HCT116 (cell line): ENCODE results near the gene TAF4B. TPM values are rescaled to one million over a fixed set of nuclear protein-coding genes. Genes with fewer than 3 reads are reported as not detected.

Experiments
- ATAC-seq: fragments of 200-7000 bp; cut with Tn5 transposase; 2 replicates; pipeline ENCODE4 v1.9.1; 2020; ENCODE audit warnings: mild to moderate bottlenecking, moderate library complexity
- BruUV-seq: library from RNA; stranded (reverse); fragments of 400-500 nt; replicated peaks from 2 replicates; lab custom pipeline; 2021; lab: Mats Ljungman, UMichigan
- CTCF ChIA-PET: fragments of 300-600 bp; sonication (Branson Sonifier 250); formaldehyde crosslinking; loops from one replicate; lab custom pipeline; 2021; ENCODE audit warnings: antibody characterized with exemption; lab: Charles Lee
- POLR2A ChIA-PET: fragments of 300-600, 350-600 bp; sonication (Branson Sonifier 250); formaldehyde crosslinking; loops from one replicate; lab custom pipeline; 2021; ENCODE audit warnings: antibody characterized with exemption; lab: Charles Lee
- RAD21 ChIA-PET, 2 experiments: fragments of 300-600 bp; sonication (Branson Sonifier 250); formaldehyde crosslinking; loops; one replicate each; lab custom pipeline; 2023; ENCODE audit warnings: low total read pairs in 2 of 2; ENCODE audit not compliant: uncharacterized antibody in 2 of 2, unreplicated experiment in 2 of 2, low non-redundant PET in 1 of 2; lab: Charles Lee
- DNase-seq: peaks from one replicate; pipeline ENCODE4 v3.0.0-alpha.2; 2010; ENCODE audit warnings: low read depth, low spot score
- H2AFZ ChIP-seq: fragments of 200-600 bp; shearing (Covaris generic), sonication (generic); 2 replicates; pipeline ENCODE4 v1.6.1; 2017; ENCODE audit warnings: low read depth, mixed run types, mixed read lengths, antibody characterized with exemption, low read length; ENCODE audit not compliant: poor library complexity, severe bottlenecking
- H3K27ac ChIP-seq: 2 replicates; pipeline ENCODE4 v1.5.1; 2012; ENCODE audit warnings: low read depth, low read length
- H3K27me3 ChIP-seq: fragments of 200-600 bp; sonication (generic); 2 replicates; pipeline ENCODE4 v1.6.1; 2016; ENCODE audit warnings: mixed run types, low read length, mixed read lengths; ENCODE audit not compliant: insufficient read depth
- H3K36me3 ChIP-seq, 2 experiments: fragments of 200-500 bp in 1 of 2; fragments of 200-600 bp in 1 of 2; sonication (Bioruptor generic) in 1 of 2; sonication (generic) in 1 of 2; 2 replicates each; pipeline versions ENCODE4 v1.5.1 to v1.6.1; 2014 to 2016; ENCODE audit warnings: low read length in 2 of 2, inconsistent platforms in 1 of 2, mixed read lengths in 1 of 2, mixed run types in 1 of 2; ENCODE audit not compliant: insufficient read depth in 2 of 2, control insufficient read depth in 1 of 2
- H3K4me1 ChIP-seq, 2 experiments: fragments of 200-600 bp in 1 of 2; sonication (generic) in 1 of 2; 2 replicates each; pipeline versions ENCODE4 v1.5.1 to v1.6.1; 2012 to 2017; ENCODE audit warnings: low read length in 2 of 2, inconsistent platforms in 1 of 2, mild to moderate bottlenecking in 1 of 2, mixed read lengths in 1 of 2, mixed run types in 1 of 2, moderate library complexity in 1 of 2; ENCODE audit not compliant: insufficient read depth in 2 of 2, control insufficient read depth in 1 of 2
- H3K4me2 ChIP-seq: fragments of 200-600 bp; sonication (generic); 2 replicates; pipeline ENCODE4 v1.6.1; 2017; ENCODE audit warnings: mixed run types, low read length, mixed read lengths
- H3K4me3 ChIP-seq, 2 experiments: fragments of 200-600 bp in 1 of 2; sonication (generic) in 1 of 2; replicated peaks in 1 of 2; 2 replicates each; pipeline ENCODE4 v1.5.1; 2011 to 2016; ENCODE audit warnings: low read length in 2 of 2, control low read depth in 1 of 2, low read depth in 1 of 2, mild to moderate bottlenecking in 1 of 2, mixed read lengths in 1 of 2, mixed run types in 1 of 2
- H3K79me2 ChIP-seq: fragments of 200-600 bp; sonication (generic); 2 replicates; pipeline ENCODE4 v1.6.1; 2017; ENCODE audit warnings: mild to moderate bottlenecking, mixed run types, low read length, moderate library complexity, mixed read lengths; ENCODE audit not compliant: insufficient read depth
- H3K9ac ChIP-seq: fragments of 200-600 bp; sonication (generic); 2 replicates; pipeline ENCODE4 v1.6.1; 2016; ENCODE audit warnings: low read length, mixed read lengths
- H3K9me2 ChIP-seq: fragments of 200-600 bp; sonication (generic), shearing (Covaris generic); 2 replicates; pipeline ENCODE4 v1.6.1; 2017; ENCODE audit warnings: mixed run types, mild to moderate bottlenecking, moderate library complexity; ENCODE audit not compliant: insufficient read depth
- H3K9me3 ChIP-seq, 2 experiments: fragments of 200-500 bp in 1 of 2; fragments of 200-600 bp in 1 of 2; sonication (Bioruptor generic) in 1 of 2; sonication (generic) in 1 of 2; 2 replicates each; pipeline ENCODE4 v1.6.1; 2014 to 2017; ENCODE audit warnings: low read length in 2 of 2, mixed read lengths in 2 of 2, inconsistent platforms in 1 of 2, low read depth in 1 of 2, mild to moderate bottlenecking in 1 of 2, mixed run types in 1 of 2, moderate library complexity in 1 of 2; ENCODE audit not compliant: control insufficient read depth in 1 of 2, insufficient read depth in 1 of 2
- H4K20me1 ChIP-seq: fragments of 200-600 bp; sonication (generic), shearing (Covaris generic); 2 replicates; pipeline ENCODE4 v1.6.1; 2017; ENCODE audit warnings: mixed run types, mild to moderate bottlenecking, moderate library complexity; ENCODE audit not compliant: insufficient read depth
- ATF3 ChIP-seq: IDR thresholded peaks from 2 replicates; pipeline ENCODE4 v1.6.1; 2012
- POLR2A ChIP-seq: IDR thresholded peaks from 2 replicates; pipeline ENCODE4 v1.7.0; 2011; ENCODE audit warnings: borderline replicate concordance; ENCODE audit not compliant: insufficient read depth, insufficient read length; ENCODE audit errors: extremely low read depth
- REST ChIP-seq: IDR thresholded peaks from 2 replicates; pipeline ENCODE4 v1.6.1; 2012; ENCODE audit warnings: low read depth
- TCF7L2 ChIP-seq: IDR thresholded peaks from 2 replicates; pipeline ENCODE4 v1.7.0; 2011; ENCODE audit warnings: borderline replicate concordance, inconsistent platforms; ENCODE audit not compliant: insufficient read depth, insufficient read length; ENCODE audit errors: extremely low read depth
- YY1 ChIP-seq: IDR thresholded peaks from 2 replicates; pipeline ENCODE4 v1.6.1; 2011; ENCODE audit warnings: low read length, low read depth, moderate library complexity, mild to moderate bottlenecking; ENCODE audit not compliant: insufficient replicate concordance; ENCODE audit errors: extremely low read depth
- intact Hi-C: fragments of 100-400 bp; cut with micrococcal nuclease; formaldehyde crosslinking; loops from 2 replicates; pipeline ENCODE4 v1.10.0; 2022
- total RNA-seq: library from RNA; stranded (reverse); gene quantifications from one replicate; pipeline ENCODE4 v1.2.1, GENCODE V29; 2021; ENCODE audit not compliant: unreplicated experiment

TAF4B gene
- total RNA-seq, 1 experiment from 2014 or later, result 17.8 TPM

- TF ChIP-seq REST, result no peak
Observed at GRCh38 chr18:26210147-26210546, 16.1 kb upstream of the TAF4B start (continued).

DNA sequence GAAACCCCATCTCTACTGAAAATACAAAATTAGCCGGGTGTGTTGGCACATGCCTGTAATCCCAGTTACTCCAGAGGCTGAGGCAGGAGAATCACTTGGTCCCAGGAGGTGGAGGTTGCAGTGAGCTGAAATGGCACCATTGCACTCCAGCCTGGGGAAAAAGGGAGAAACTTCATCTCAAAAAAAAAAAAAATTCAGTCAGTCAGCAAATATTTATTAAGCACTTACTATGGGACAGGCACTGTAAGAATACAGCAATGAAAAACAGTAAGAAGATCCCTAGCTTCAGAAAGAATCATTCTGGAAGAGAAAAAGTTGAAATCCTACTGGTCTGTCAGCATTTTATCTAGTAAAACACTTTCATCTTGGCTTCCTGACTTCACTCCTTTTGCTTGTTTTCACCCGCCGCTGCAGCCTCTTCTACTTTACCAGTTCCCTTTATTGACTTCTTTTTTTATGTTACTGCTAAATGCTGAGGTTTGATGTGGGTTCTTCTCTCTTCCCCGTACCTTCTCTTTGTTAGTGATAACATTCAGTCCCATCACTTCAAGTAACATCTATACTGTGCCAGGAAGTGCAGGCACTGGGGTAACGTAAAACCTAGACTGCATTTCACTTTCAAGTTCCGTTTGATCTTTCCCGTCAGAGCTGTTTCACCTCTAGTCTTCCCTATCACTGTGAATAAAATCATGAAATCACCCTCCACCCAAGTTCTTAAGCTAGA is 10.8 kb upstream of the TAF4B start:
- Histone ChIP-seq H3K36me3 (no peaks in the 10 kb centered on the region), H3K4me1 (no peaks in the 10 kb centered on the region), H3K9ac (no peak overlapping the region), H3K27me3 (no peaks in the 10 kb centered on the region), H3K4me2 (no peak overlapping the region), H4K20me1 (no peaks in the 10 kb centered on the region), H2AFZ (no peak overlapping the region), H3K27ac (no peak overlapping the region), H3K9me3 (no peaks in the 10 kb centered on the region), H3K9me2 (no peaks in the 10 kb centered on the region), H3K4me3 (no peak overlapping the region), H3K79me2 (no peaks in the 10 kb centered on the region)
- intact Hi-C loops, result no loop called here
- RAD21 ChIA-PET, result no interaction called here
- CTCF ChIA-PET, result no interaction called here
- no TSS peak for BruUV-seq
- TF ChIP-seq POLR2A (no peak), ATF3 (no peak), TCF7L2 (no peak), YY1 (no peak)
- no peak for DNase-seq
- ATAC-seq, result no peak
- POLR2A ChIA-PET, result no interaction called here
